Neural cell (in vitro differentiated cells): ENCODE data around the gene MTF2. TPM values are rescaled to one million over a fixed set of nuclear protein-coding genes. Genes with fewer than 3 reads are reported as not detected.

ENCODE experiments used
- H2AFZ ChIP-seq: fragments of 200-600, 300-800 bp; sonication (generic), shearing (Covaris generic); 2 replicates; pipeline ENCODE4 v1.6.0; 2014; ENCODE audit warnings: low read depth, mild to moderate bottlenecking, antibody characterized with exemption, low read length, moderate library complexity
- H3F3A ChIP-seq: fragments of 200-600 bp; shearing (Covaris generic); 2 replicates; pipeline ENCODE4 v1.6.1; 2016; ENCODE audit warnings: mild to moderate bottlenecking, moderate library complexity, mixed read lengths, antibody characterized with exemption, low read length; ENCODE audit not compliant: insufficient read depth, poor library complexity, severe bottlenecking
- H3K27ac ChIP-seq: fragments of 200-600, 300-800 bp; sonication (generic), shearing (Covaris generic); 2 replicates; pipeline ENCODE4 v1.5.1; 2014; ENCODE audit warnings: mild to moderate bottlenecking, low read length, moderate library complexity
- H3K27me3 ChIP-seq: fragments of 300-800, 200-600 bp; sonication (generic), shearing (Covaris generic); 2 replicates; pipeline ENCODE4 v1.6.0; 2014; ENCODE audit warnings: mild to moderate bottlenecking, low read depth, low read length, moderate library complexity; ENCODE audit not compliant: insufficient read depth
- H3K36me3 ChIP-seq: fragments of 300-800, 200-600 bp; sonication (generic), shearing (Covaris generic); 2 replicates; pipeline ENCODE4 v1.5.1; 2014; ENCODE audit warnings: mild to moderate bottlenecking, antibody characterized with exemption, low read length, moderate library complexity; ENCODE audit not compliant: insufficient read depth
- H3K4me2 ChIP-seq: fragments of 300-800, 200-600 bp; sonication (generic), shearing (Covaris generic); 2 replicates; pipeline ENCODE4 v1.6.0; 2014; ENCODE audit warnings: mild to moderate bottlenecking, low read length
- H3K4me3 ChIP-seq: fragments of 300-800, 200-600 bp; sonication (generic), shearing (Covaris generic); 2 replicates; pipeline ENCODE4 v1.5.1; 2014; ENCODE audit warnings: mild to moderate bottlenecking, low read length, moderate library complexity
- H3K79me2 ChIP-seq: fragments of 200-600 bp; shearing (Covaris generic); replicated peaks from 2 replicates; pipeline ENCODE4 v1.6.0; 2014; ENCODE audit warnings: mild to moderate bottlenecking, low read length, moderate library complexity; ENCODE audit not compliant: insufficient read depth
- H3K9ac ChIP-seq: fragments of 300-800, 200-600 bp; sonication (generic), shearing (Covaris generic); 2 replicates; pipeline ENCODE4 v1.6.1; 2016; ENCODE audit warnings: mild to moderate bottlenecking, low read length, mixed read lengths
- H3K9me2 ChIP-seq: fragments of 200-600 bp; shearing (Covaris generic); 2 replicates; pipeline ENCODE4 v1.6.1; 2016; ENCODE audit warnings: mild to moderate bottlenecking, low read length, mixed read lengths; ENCODE audit not compliant: insufficient read depth
- H3K9me3 ChIP-seq: fragments of 200-600, 300-800 bp; sonication (generic), shearing (Covaris generic); 2 replicates; pipeline ENCODE4 v1.6.1; 2016; ENCODE audit warnings: mild to moderate bottlenecking, mixed run types, low read length, moderate library complexity, mixed read lengths
- H4K20me1 ChIP-seq: fragments of 200-600 bp; shearing (Covaris generic); 2 replicates; pipeline ENCODE4 v1.6.1; 2016; ENCODE audit warnings: mild to moderate bottlenecking, mixed run types; ENCODE audit not compliant: insufficient read depth
- EP300 ChIP-seq: fragments of 450-650 bp; conservative IDR thresholded peaks from 2 replicates; pipeline ENCODE4 v1.6.1; 2014; ENCODE audit warnings: antibody characterized with exemption, mild to moderate bottlenecking, moderate library complexity; ENCODE audit not compliant: poor library complexity, severe bottlenecking
- EZH2 ChIP-seq: fragments of 200-600, 300-800 bp; shearing (Covaris generic), sonication (generic); IDR thresholded peaks from 2 replicates; pipeline ENCODE4 v1.6.1; 2014; ENCODE audit warnings: antibody characterized with exemption, low read length, borderline replicate concordance, mild to moderate bottlenecking; ENCODE audit not compliant: insufficient read depth, poor library complexity, severe bottlenecking
- MXI1 ChIP-seq: fragments of 450-650 bp; conservative IDR thresholded peaks from 2 replicates; pipeline ENCODE4 v1.6.1; 2014; ENCODE audit warnings: antibody characterized with exemption, mild to moderate bottlenecking; ENCODE audit not compliant: poor library complexity, severe bottlenecking
- POLR2AphosphoS5 ChIP-seq: IDR thresholded peaks from 2 replicates; pipeline ENCODE4 v1.6.1; 2012
- RAD21 ChIP-seq: fragments of 450-650 bp; conservative IDR thresholded peaks from 2 replicates; pipeline ENCODE4 v1.6.1; 2014; ENCODE audit warnings: antibody characterized with exemption, mild to moderate bottlenecking, moderate library complexity
- SMC3 ChIP-seq: fragments of 450-650 bp; conservative IDR thresholded peaks from 2 replicates; pipeline ENCODE4 v1.6.1; 2014; ENCODE audit warnings: antibody characterized with exemption, mild to moderate bottlenecking, moderate library complexity; ENCODE audit not compliant: poor library complexity
- TAF1 ChIP-seq: IDR thresholded peaks from 2 replicates; pipeline ENCODE4 v1.6.1; 2012; ENCODE audit warnings: low read depth
- polyA plus RNA-seq: library from polyadenylated mRNA; depleted of rRNA; stranded (reverse); fragments of >200 nt; gene quantifications from 2 replicates; pipeline ENCODE4 v1.2.3, GENCODE V29; 2014
- TF ChIP-seq, protein P1 (sequence below): fragments of 450-650 bp; IDR thresholded peaks from 2 replicates; pipeline ENCODE4 v1.5.1; 2014; ENCODE audit warnings: antibody characterized with exemption, mild to moderate bottlenecking, moderate library complexity; ENCODE audit not compliant: poor library complexity, severe bottlenecking
- TF ChIP-seq, protein P2 (sequence below): IDR thresholded peaks from 2 replicates; pipeline ENCODE4 v1.6.1; 2012; ENCODE audit warnings: borderline replicate concordance

The MTF2 gene
- polyA plus RNA-seq, 1 donor from 2014 or later, result 124 TPM

DNA sequence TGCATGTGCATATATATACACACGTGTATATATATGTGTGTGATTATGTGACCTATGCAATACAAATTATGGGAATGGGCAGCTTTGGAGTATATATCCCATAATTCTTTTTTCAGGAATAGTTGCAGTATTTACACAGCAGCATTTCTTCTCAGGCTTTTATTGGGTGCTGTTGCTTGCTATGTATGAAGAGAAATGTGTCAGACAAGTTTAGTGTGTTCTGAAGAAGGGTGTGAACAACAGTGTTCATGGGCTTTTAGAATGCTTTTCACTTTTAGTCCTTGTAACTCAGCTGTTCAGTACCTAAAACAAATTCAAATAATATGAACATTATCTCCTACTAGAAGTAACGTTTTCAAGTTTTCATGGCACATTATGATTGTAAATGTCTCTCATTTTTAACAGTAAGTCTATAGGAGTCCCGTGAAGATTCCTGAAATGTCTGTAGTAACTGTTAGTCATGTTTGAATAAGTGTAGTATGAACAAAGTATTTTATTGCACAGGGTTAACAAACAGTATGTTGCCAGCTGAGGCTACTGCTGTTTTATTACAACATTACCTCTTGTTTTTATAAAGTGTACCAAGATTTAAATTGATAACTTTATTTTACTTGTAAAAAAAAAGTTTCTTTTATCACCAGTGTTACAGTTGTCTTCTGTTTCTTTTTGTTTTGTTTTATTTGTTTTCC, 58.7 kb downstream of the MTF2 start:
- no peaks in the 10 kb centered on the region for H3K9me2 ChIP-seq
- H3F3A ChIP-seq, result no peaks in the 10 kb centered on the region
- no peak overlapping the region for H3K9ac ChIP-seq
- peaks cover 4% of the 10 kb centered on the region for H3K79me2 ChIP-seq
- TF ChIP-seq, protein P1, sequence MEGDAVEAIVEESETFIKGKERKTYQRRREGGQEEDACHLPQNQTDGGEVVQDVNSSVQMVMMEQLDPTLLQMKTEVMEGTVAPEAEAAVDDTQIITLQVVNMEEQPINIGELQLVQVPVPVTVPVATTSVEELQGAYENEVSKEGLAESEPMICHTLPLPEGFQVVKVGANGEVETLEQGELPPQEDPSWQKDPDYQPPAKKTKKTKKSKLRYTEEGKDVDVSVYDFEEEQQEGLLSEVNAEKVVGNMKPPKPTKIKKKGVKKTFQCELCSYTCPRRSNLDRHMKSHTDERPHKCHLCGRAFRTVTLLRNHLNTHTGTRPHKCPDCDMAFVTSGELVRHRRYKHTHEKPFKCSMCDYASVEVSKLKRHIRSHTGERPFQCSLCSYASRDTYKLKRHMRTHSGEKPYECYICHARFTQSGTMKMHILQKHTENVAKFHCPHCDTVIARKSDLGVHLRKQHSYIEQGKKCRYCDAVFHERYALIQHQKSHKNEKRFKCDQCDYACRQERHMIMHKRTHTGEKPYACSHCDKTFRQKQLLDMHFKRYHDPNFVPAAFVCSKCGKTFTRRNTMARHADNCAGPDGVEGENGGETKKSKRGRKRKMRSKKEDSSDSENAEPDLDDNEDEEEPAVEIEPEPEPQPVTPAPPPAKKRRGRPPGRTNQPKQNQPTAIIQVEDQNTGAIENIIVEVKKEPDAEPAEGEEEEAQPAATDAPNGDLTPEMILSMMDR, result no peak
- TF ChIP-seq SMC3 (no peak), POLR2AphosphoS5 (no peak), EP300 (no peak), TAF1 (no peak), EZH2 (no peak), RAD21 (no peak), MXI1 (no peak)
- TF ChIP-seq, protein P2, sequence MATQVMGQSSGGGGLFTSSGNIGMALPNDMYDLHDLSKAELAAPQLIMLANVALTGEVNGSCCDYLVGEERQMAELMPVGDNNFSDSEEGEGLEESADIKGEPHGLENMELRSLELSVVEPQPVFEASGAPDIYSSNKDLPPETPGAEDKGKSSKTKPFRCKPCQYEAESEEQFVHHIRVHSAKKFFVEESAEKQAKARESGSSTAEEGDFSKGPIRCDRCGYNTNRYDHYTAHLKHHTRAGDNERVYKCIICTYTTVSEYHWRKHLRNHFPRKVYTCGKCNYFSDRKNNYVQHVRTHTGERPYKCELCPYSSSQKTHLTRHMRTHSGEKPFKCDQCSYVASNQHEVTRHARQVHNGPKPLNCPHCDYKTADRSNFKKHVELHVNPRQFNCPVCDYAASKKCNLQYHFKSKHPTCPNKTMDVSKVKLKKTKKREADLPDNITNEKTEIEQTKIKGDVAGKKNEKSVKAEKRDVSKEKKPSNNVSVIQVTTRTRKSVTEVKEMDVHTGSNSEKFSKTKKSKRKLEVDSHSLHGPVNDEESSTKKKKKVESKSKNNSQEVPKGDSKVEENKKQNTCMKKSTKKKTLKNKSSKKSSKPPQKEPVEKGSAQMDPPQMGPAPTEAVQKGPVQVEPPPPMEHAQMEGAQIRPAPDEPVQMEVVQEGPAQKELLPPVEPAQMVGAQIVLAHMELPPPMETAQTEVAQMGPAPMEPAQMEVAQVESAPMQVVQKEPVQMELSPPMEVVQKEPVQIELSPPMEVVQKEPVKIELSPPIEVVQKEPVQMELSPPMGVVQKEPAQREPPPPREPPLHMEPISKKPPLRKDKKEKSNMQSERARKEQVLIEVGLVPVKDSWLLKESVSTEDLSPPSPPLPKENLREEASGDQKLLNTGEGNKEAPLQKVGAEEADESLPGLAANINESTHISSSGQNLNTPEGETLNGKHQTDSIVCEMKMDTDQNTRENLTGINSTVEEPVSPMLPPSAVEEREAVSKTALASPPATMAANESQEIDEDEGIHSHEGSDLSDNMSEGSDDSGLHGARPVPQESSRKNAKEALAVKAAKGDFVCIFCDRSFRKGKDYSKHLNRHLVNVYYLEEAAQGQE, result no peak
- peaks cover 4% of the 10 kb centered on the region for H3K36me3 ChIP-seq
- no peak overlapping the region for H2AFZ ChIP-seq
- no peaks in the 10 kb centered on the region for H3K9me3 ChIP-seq
- no peaks in the 10 kb centered on the region for H3K27me3 ChIP-seq
- no peaks in the 10 kb centered on the region for H4K20me1 ChIP-seq
- H3K4me2 ChIP-seq, result no peak overlapping the region
- H3K27ac ChIP-seq, result no peak overlapping the region
- H3K4me3 ChIP-seq, result no peak overlapping the region

GRCh38 chr1:93140106-93140505, 61.0 kb downstream of the MTF2 start:
- Histone ChIP-seq H3K27ac (no peak overlapping the region), H3K27me3 (no peaks in the 10 kb centered on the region), H2AFZ (no peak overlapping the region), H3K4me2 (no peak overlapping the region), H3F3A (no peaks in the 10 kb centered on the region), H3K36me3 (peaks cover 4% of the 10 kb centered on the region), H3K9ac (no peak overlapping the region), H3K9me2 (no peaks in the 10 kb centered on the region), H3K9me3 (no peaks in the 10 kb centered on the region), H3K79me2 (peaks cover 4% of the 10 kb centered on the region), H3K4me3 (no peak overlapping the region), H4K20me1 (no peaks in the 10 kb centered on the region)
- TF ChIP-seq MXI1, result no peak
- no peak for TF ChIP-seq EP300
- TF ChIP-seq, protein P2, result no peak
- TF ChIP-seq SMC3, result no peak
- TF ChIP-seq EZH2, result no peak
- TF ChIP-seq POLR2AphosphoS5, result no peak
- no peak for TF ChIP-seq TAF1
- TF ChIP-seq, protein P1, result no peak
- TF ChIP-seq RAD21, result no peak
